Epidermal melanocyte (primary cell): ENCODE results near the gene PHC3.

Experiments used
- DNase-seq: peaks from one replicate; pipeline ENCODE4 v3.0.0; 2011; ENCODE audit warnings: low spot score; ENCODE audit not compliant: insufficient read length

Gene PHC3

GRCh38 chr3:170043506-170043905 lies 138.0 kb downstream of the PHC3 start:
- no peak for DNase-seq

DNA sequence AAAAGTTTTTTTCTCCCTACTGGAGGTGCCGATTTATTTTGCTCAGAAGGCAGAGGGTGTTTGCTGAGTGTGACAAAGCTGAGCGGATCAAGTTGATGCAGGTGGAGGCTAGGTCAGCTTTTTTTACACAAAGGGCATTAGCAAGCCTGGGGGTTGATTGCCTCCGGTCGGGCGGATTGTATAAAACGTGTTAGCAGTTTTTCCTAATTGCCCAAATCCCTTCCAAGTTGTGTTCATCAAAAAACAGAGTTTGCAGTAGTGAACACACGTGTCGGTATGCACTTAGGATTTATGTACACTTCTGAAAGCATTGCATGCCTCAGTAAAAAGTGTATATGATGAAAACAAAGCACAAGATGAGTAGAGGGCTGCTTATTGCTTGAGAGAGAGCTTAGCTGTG lies 141.1 kb downstream of the PHC3 start:
- no peak for DNase-seq

DNA sequence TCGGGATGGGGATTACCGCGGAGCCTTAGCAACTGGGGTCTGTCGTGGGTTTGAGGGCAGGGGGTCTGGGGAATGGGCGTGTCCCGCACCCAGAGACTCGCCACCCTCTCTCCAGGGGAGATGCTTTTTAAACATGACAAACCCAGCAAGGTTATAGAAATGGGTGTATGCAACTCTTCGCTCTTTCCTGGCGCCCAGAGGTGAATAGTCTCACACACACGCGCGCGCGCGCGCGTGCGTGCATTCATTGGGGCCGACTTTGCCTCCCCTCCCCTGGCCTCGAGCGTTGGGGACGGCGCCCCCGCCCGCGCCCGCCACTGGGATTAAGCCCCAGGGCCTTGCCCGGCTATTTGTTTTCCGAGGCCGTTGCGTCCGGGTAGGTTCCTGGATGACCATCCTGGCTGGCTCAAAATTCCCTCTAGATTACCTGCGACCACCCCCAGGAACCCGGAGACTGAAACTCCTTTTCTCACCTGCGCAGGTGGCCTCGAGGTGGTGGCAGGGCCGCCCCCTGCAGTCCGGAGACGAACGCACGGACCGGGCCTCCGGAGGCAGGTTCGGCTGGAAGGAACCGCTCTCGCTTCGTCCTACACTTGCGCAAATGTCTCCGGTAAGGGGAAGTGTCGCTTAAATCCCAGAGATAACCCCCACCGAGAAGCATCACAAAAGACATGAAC lies 143.0 kb downstream of the PHC3 start:
- DNase-seq: no peak
